ENCODE data around the gene TRIM6. TPM values are rescaled to one million over a fixed set of nuclear protein-coding genes. Genes with fewer than 3 reads are reported as not detected.

TRIM6 gene, protein sequence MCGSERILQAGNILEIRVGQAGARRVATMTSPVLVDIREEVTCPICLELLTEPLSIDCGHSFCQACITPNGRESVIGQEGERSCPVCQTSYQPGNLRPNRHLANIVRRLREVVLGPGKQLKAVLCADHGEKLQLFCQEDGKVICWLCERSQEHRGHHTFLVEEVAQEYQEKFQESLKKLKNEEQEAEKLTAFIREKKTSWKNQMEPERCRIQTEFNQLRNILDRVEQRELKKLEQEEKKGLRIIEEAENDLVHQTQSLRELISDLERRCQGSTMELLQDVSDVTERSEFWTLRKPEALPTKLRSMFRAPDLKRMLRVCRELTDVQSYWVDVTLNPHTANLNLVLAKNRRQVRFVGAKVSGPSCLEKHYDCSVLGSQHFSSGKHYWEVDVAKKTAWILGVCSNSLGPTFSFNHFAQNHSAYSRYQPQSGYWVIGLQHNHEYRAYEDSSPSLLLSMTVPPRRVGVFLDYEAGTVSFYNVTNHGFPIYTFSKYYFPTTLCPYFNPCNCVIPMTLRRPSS
- total RNA-seq, result 3.7 and 14.0 TPM in 2 replicates

DNA sequence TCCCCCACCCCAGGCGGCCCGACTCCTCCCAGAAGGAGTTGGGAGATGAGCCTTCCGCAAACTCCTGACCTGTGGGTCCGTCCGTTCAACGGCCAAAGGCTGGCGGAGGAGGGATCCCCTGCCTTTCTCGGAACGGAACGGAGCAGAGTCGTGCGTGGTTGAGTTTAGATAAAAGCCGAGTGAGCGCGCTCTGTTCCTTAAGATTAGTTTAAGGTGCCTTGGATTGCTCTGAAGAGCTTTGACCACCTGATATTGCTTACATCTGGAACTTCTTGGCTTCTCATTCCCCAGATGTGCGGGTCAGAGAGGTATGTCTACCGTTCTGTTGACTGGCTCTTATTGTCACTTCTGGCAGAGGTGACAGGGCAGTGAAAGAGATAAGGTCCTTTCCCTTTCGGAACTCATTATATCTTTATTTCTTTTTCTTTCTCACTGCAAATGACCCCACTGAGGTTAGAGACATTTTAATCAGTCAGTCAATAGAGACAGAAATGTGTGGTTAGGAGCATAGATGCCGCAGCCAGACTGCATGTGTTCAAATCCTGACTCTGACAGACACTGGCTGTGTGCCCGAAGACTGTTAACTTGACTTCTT lies at the start of gene TRIM6:
TSS of gene TRIM6 (plus strand) at position 31 of the 595 bp plus-strand sequence. CDS start at position 292, 261 bp downstream.

DNA sequence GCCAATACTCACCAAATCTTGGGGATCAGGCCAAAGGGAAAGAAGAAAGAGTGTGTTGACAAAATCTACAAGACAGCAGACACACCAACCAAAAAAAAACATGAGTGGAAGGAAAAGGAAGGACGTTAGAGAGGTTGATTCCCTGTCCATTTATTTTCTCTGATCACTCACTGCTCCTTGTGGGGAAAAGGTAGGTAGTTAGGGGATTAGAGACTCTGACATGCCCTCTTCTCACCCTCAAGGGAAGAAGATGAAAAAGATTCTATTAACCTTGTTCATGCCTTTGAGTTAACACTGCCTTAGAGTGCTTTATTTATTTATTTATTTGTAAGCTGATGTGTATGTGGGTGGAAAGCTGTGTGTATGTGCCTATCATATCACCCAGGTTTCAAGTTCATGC lies 48.0 kb upstream of the TRIM6 start, which contains the start of gene OR52H1:
TSS of gene OR52H1 (minus strand) at position 101 of the 400 bp plus-strand sequence. CDS start 3,035 bp downstream, outside the sequence.

DNA sequence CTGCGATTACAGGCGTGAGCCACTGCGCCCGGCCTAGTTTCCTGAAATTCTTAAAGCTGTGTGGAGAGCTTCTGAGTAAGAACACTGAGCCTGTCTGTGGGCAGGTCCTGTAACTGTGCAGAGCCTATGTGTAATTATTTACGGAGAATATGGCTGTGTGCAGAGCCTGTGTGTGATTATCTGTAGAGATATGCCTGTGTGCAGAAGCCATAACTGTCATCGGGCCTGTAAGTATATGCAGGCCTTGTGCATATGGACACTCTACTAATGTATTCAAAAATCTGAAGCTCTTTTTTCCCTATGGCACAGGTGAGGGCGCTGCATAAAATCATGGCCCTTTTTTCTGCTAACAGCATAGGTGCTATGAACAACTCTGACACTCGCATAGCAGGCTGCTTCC lies 15.9 kb upstream of the TRIM6 start, which contains the start of gene OR52B6:
TSS of gene OR52B6 (plus strand) at position 301 of the 400 bp plus-strand sequence. CDS start at position 301, 0 bp downstream.

DNA sequence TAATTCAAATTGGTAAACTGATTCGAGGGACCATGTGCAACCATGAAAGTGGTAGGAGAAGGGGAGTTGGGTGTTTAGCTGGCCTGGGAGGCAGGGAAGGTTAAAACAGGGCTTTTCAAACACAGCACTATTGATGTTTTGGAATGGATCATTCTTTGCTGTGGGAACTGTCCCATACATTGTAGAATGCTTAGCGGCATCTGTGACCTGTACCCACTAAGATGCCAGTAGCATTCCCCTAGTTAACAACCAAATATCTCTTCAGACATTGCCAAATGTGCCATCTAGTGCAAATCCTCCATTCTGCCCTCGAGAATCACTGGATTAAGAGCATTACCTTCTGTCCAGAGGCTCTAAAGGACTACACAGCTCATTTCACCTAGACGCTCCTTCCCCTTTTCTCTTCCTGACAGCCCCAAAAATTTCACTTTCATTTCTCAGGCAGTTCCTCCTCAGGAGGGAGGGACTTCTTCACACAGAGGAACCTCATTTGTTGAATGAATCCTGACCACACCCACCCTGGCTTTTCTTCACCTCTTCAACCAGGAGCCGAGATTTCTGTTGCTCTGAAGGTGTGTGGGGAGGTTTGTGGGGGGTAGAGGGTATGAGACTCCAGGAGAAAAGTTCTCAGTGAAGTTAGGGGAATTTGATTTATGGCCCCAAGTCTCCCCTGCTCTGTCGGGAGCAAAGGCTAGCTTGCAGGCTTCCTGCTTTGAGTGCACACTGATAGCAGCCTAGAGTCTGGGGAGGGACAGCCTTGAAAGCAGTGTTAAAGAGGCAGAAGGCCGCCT lies 28.2 kb downstream of the TRIM6 start, which contains the start of gene TRIM34:
TSS of gene TRIM34 (plus strand) at position 513 of the 791 bp plus-strand sequence. CDS start 7,331 bp downstream, outside the sequence.

Other genes with a start within 250 kb of the TRIM6 start
- not detected in 2 replicates for gene OR51B6, start 245.1 kb upstream of the TRIM6 start, total RNA-seq
- not detected in 2 replicates for gene OR51M1, start 212.8 kb upstream of the TRIM6 start, total RNA-seq
- gene OR51Q1, start 174.5 kb upstream of the TRIM6 start, total RNA-seq, result not detected in 2 replicates
- gene OR51I1, start 155.1 kb upstream of the TRIM6 start, total RNA-seq, result not detected in 2 replicates
- not detected in 2 replicates for gene OR51I2, start 147.3 kb upstream of the TRIM6 start, total RNA-seq
- gene OR52D1, start 108.0 kb upstream of the TRIM6 start, total RNA-seq, result not detected in 2 replicates
- gene UBQLN3, start 86.7 kb upstream of the TRIM6 start, total RNA-seq, result under 0.01 TPM in 1 of 2 replicates, not detected in the other
- 0.14 and 0.44 TPM in 2 replicates for gene UBQLNL, start 79.9 kb upstream of the TRIM6 start, total RNA-seq
- gene OR52H1, start 48.1 kb upstream of the TRIM6 start, total RNA-seq, result 0.22 and 1.0 TPM in 2 replicates
- gene OR52B6, start 15.8 kb upstream of the TRIM6 start, total RNA-seq, result not detected in 2 replicates
- gene TRIM34, start 28.4 kb downstream of the TRIM6 start, total RNA-seq, result 4.4 and 9.6 TPM in 2 replicates
- gene TRIM5, start 88.4 kb downstream of the TRIM6 start, total RNA-seq, result 41.4 and 62.2 TPM in 2 replicates
- 54.7 and 57.0 TPM in 2 replicates for gene TRIM22, start 93.2 kb downstream of the TRIM6 start, total RNA-seq
- not detected in 2 replicates for gene OR56B1, start 139.8 kb downstream of the TRIM6 start, total RNA-seq
- 0.14 TPM in 1 of 2 replicates, not detected in the other for gene OR52N4, start 157.6 kb downstream of the TRIM6 start, total RNA-seq
- 0.72 TPM in 1 of 2 replicates, not detected in the other for gene OR52N5, start 186.7 kb downstream of the TRIM6 start, total RNA-seq
- gene OR52N1, start 194.6 kb downstream of the TRIM6 start, total RNA-seq, result 0.43 and 0.44 TPM in 2 replicates
- gene OR52N2, start 212.3 kb downstream of the TRIM6 start, total RNA-seq, result not detected in 2 replicates
- 0.86 TPM in 1 of 2 replicates, not detected in the other for gene OR52E6, start 245.3 kb downstream of the TRIM6 start, total RNA-seq